Gastroesophageal sphincter (tissue), 3 donors: ENCODE measurements around the gene DPP6.

ENCODE experiments used
- EP300 ChIP-seq: sonication (generic); formaldehyde crosslinking; IDR thresholded peaks from one replicate; pipeline ENCODE4 v1.6.1; 2017; ENCODE audit warnings: antibody characterized with exemption, mild to moderate bottlenecking
- POLR2A ChIP-seq, 2 donors: fragments of 450-650 bp; IDR thresholded peaks; one replicate each; pipeline ENCODE4 v1.6.1; 2017; ENCODE audit warnings: antibody characterized with exemption in 2 of 2, mild to moderate bottlenecking in 2 of 2, moderate library complexity in 1 of 2
- TF ChIP-seq, protein P1 (sequence below), 4 experiments: fragments of 200-600 bp in 2 of 4; fragments of 450-650 bp in 2 of 4; sonication (generic) in 1 of 4; IDR thresholded peaks; one replicate each; pipeline ENCODE4 v1.5.1; 2017 to 2019; ENCODE audit warnings: antibody characterized with exemption in 4 of 4, mild to moderate bottlenecking in 2 of 4, moderate library complexity in 2 of 4

DNA sequence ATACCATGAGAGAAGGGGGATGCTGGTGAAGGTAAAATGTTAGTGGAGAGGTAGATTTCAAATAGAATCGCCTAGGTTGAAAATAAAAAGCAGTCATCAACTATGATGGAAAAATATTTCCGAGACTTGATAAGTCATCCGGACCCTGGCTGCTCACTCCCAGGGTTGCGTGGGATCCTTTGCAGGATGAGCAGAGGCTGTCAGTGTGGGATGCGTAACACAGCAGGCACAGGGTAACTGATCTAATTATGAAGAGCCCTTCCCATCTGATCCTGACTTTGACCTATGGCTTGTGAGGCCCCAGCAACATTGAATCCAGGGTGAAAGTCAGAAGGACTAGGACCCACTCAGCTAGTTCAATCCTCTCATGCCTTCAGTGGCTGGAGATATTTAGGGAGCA, 236.9 kb downstream of the DPP6 start:
- TF ChIP-seq POLR2A (IDR thresholded peaks at IDR 0.05) = no peak
- TF ChIP-seq, protein P1, sequence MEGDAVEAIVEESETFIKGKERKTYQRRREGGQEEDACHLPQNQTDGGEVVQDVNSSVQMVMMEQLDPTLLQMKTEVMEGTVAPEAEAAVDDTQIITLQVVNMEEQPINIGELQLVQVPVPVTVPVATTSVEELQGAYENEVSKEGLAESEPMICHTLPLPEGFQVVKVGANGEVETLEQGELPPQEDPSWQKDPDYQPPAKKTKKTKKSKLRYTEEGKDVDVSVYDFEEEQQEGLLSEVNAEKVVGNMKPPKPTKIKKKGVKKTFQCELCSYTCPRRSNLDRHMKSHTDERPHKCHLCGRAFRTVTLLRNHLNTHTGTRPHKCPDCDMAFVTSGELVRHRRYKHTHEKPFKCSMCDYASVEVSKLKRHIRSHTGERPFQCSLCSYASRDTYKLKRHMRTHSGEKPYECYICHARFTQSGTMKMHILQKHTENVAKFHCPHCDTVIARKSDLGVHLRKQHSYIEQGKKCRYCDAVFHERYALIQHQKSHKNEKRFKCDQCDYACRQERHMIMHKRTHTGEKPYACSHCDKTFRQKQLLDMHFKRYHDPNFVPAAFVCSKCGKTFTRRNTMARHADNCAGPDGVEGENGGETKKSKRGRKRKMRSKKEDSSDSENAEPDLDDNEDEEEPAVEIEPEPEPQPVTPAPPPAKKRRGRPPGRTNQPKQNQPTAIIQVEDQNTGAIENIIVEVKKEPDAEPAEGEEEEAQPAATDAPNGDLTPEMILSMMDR (IDR thresholded peaks at IDR 0.05) = no peak
- TF ChIP-seq EP300 = no peak
